MM.1S (cell line): ENCODE measurements around the gene KCNJ11.

Experiments
- CTCF ChIP-seq: fragments of 300-600 bp; sonication (generic); IDR thresholded peaks from 2 replicates; pipeline ENCODE4 v1.5.1; 2016; ENCODE audit warnings: antibody characterized with exemption, low read length, mixed read lengths
- EZH2 ChIP-seq: fragments of 300-600 bp; sonication (generic); optimal IDR thresholded peaks from 2 replicates; pipeline ENCODE3; 2017; ENCODE audit warnings: low read depth, mild to moderate bottlenecking, antibody characterized with exemption, low read length, mixed read lengths

DNA sequence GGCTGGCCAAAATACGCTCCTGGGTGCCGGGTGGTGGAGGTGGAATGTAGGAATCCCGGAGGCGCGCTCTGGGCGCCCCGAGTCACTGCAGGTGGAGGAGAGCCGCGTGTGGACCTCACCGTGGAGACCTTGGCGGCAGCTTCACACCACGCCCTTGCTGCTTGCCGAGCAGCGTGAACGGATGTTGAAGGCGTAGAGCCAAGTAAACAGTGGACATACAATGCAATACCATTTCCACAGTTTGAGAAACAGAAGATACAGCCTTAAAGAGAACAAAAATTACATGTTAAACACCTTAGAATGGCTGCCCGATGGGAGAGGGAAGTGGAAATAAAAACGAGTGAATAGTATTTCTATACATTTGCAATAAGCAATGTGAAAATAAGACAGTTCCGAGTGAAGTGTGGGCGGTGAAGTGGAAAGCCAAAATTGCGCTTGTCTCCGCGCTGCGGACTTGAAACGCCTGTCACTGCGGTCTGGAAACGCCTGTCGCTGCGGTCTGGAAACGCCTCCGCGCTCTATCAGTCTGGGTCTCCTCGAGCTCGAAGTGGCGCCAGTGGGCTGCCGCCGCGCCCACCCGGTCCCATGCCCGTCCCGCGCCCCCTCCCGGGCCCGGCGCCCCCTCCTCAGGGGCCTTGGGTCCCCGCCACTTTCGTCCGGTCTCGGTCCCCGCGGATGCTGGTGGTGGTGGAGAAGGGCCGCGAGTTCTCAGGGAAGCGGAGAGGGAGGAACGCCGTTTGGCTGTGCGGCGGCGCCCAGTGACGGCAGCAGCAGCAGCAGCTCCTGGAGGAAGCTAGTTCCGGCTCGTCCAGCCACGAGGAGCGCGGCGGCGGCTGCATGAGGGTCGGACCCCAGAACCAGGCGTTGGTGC is 35.3 kb downstream of the KCNJ11 start:
- TF ChIP-seq CTCF (no peak), EZH2 (no peak)
